HG03064 (cell line): Measurements from ENCODE around the gene RCAN2.

ENCODE experiments used
- ATAC-seq: cut with Tn5 transposase; IDR thresholded peaks from one replicate; pipeline ENCODE4 v1.9.1; 2021; ENCODE audit warnings: low read depth; ENCODE audit not compliant: unreplicated experiment

RCAN2 gene

DNA sequence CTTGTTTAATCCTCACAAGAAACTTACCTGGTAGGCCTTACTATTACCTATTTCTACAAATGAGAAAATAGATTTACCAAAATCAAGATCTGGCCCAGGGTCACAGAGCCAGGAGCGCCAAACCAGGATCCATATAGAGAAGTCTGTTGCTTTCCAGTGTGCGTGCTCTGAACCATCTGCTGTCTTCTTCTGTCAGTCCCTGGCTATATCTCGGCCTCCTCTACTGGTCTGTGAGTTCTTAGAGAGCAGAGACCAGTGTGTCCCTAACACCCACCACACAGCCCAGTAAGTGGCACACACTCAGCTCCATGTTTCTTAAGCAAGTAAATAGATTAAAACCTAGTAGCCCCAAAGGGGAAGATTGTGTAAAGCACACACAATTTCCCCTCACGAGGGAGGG is 301.5 kb downstream of the RCAN2 start:
- no peak for ATAC-seq

DNA sequence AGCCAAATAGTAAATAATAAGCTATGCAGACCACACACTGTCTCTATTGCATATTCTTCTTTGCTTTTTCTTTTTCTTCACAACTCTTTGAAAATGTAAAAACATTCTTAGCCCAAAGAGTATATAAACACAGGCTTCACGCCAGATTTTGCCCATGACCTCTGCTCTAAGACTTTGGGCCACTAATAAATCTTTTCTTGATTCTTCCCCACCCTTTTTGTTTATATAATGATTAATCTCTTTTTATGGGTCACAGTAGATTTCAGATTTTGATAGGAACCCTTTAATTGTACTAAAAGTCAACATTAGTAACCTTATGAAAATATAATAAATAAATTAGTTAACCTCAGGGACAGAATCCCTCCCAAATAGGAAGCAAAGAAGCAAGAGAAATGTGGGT is 304.7 kb downstream of the RCAN2 start:
- no peak for ATAC-seq

DNA sequence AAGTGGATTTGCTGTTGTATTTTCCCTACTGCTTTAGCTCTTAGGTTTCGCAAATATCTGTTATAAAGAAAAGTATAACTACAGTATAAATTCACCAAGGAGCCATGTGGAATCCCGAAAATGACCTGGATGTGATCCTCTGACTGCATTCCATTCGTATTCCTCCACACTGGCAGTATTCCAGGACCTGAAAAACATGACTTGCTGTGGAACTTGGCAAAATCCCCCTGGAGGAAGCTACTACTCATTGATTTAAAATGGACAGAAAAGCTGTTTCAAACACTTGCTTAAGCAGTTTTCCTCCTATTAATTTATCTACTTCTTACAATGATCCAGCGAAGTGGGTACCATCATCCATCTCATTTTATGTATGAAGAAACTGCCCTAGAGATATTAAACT is 307.1 kb downstream of the RCAN2 start:
- ATAC-seq: no peak

DNA sequence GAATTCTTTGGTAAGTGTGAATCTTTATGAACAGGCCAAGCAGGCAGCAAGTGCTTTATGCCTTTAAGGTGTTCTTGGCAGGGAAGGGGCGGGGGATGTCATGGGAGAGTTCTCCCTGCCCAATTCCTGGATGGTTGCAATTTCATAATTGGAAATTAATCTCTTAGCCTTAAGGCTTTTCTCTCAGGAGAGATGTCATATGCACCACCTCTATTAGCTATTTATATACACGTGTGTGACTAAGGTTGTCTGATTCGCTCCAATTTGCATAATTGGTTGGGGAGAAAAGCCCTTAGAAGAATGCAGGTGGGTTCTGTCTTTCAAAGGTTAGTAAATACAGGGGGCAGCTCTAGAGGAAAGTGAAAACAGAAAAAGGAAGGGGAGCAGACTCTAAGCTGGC is 315.3 kb downstream of the RCAN2 start:
- no peak for ATAC-seq

DNA sequence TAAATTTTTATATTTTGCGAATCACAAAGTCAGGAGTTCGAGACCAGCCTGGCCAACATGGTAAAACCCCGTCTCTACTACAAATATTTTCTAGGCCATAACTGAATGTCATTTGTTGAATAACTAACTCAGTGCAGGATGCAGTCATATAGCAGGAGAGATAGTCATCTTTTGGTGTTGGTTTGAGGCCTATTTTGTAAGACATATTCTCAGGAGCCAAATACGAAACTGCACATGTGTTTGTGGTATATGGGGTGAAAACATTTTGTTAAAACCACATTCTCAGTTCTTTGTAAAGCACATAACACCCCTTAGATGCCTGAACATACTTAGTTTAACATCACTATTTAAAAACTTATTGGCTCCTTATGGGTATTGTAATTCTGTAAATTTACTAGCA is 315.8 kb downstream of the RCAN2 start:
- ATAC-seq: peak; percentile 84

DNA sequence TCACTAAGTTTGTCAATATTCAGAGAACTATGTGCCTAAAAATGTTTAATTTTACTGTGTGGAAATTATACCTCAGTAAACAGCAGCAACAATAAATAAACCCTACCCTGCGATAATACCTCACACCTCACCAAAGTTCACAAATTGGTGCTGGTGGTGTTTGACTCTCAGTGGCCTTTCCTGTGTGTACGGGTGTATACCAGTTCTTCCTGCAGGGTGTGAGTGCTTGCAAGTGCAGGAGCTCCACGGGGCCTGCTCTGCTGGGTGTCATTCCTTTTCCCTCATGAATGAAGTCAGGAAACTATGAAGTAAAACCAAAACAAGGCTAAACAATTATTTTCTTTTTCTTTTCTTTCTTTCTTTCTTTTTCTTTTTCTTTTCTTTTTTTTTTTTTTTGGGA is 316.3 kb downstream of the RCAN2 start:
- no peak for ATAC-seq

DNA sequence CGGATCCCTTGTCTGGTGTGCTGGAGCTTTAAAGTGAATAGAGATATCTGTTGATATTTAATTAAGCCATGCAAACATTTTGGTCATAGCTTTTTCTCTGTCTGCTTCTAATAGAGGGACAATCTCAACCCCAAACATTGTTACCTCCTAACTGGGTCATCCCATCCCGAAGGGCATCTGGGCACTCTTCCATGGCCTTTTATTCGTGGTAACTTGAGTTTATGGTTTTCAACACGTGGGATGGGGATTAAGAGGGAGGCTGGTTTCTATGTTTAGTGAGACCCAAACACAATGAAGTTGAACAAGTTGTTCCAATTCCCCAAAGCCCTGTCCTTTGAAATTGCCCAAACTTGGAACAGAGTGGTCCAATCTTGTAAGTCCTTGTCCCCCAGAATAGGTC is 319.1 kb downstream of the RCAN2 start:
- no peak for ATAC-seq
